ENCODE measurements around the gene LENEP.

- no peak for TF ChIP-seq CTCF (conservative IDR thresholded peaks at IDR 0.05 in 1 of 2, IDR thresholded peaks at IDR 0.05 in 1 of 2; ENCODE audit: extremely low read depth in 1 of 2, insufficient read depth in 1 of 2, low read depth in 1 of 2, low read length in 2 of 2)
- TF ChIP-seq EZH2 (IDR thresholded peaks at IDR 0.05; ENCODE audit: borderline replicate concordance, low read length), result no peak
Measured at GRCh38 chr1:155033524-155033923, 40.1 kb downstream of the LENEP start, which contains the start of the genes DCST1 and DCST2.
